ENCODE measurements around the gene KLK7.
"Not testable (repeated sequence)": the region's sequence is repeated elsewhere in the genome, so short reads cannot be mapped to it uniquely, and the experiment has no call there.

KLK7 gene

DNA sequence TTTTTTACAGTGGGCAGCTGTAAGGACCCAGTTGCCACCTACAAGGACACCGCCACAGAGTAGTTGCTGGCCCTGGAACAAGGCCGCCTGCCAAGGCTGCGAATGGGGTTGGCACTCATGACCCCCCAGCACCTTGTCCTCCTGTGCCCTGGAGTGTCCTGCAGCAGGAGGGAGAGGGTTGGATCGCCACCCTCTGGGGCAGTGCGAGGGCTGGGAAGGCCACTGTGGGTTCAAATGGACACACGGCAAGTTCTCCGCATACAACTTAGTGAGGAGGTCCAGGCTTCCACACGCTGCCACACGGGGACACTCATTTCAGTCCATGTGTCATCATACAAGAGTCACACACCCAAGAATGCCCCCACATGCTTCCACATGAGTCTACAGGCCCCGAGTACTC lies 16.7 kb upstream of the KLK7 start:
- TF ChIP-seq, protein P1, sequence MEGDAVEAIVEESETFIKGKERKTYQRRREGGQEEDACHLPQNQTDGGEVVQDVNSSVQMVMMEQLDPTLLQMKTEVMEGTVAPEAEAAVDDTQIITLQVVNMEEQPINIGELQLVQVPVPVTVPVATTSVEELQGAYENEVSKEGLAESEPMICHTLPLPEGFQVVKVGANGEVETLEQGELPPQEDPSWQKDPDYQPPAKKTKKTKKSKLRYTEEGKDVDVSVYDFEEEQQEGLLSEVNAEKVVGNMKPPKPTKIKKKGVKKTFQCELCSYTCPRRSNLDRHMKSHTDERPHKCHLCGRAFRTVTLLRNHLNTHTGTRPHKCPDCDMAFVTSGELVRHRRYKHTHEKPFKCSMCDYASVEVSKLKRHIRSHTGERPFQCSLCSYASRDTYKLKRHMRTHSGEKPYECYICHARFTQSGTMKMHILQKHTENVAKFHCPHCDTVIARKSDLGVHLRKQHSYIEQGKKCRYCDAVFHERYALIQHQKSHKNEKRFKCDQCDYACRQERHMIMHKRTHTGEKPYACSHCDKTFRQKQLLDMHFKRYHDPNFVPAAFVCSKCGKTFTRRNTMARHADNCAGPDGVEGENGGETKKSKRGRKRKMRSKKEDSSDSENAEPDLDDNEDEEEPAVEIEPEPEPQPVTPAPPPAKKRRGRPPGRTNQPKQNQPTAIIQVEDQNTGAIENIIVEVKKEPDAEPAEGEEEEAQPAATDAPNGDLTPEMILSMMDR (IDR thresholded peaks at IDR 0.05; ENCODE audit: control insufficient read depth, insufficient read depth, low read depth, low read length, missing control alignments) = no peak

DNA sequence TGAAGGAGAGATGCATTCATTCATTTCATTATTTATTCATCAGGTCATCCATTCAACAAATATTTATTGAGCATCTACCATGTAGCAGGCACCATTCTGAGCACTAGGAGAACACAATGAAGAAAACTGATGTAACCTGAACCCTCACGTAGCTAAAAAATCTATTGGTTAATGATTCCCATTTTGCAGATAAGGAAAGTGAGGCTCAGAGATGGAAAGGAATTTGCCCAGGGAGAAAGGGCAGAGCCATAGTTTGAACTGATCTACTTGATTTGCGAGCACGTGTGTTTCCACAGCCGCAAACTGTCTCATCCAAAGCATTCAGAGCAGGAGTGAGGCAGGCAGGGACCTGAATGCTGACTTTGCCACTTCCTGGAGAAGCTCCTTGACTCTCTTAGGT lies 15.0 kb upstream of the KLK7 start:
- TF ChIP-seq, protein P1 (IDR thresholded peaks at IDR 0.05; ENCODE audit: control insufficient read depth, insufficient read depth, low read depth, low read length, missing control alignments) = no peak
- DNase-seq (ENCODE audit: low read depth) = no peak
- no peak overlapping the region for H3K4me3 ChIP-seq (ENCODE audit: control insufficient read depth, low read depth, low read length)

More for the DNA sequence above, 16.7 kb upstream of the KLK7 start:
- no peak for DNase-seq (ENCODE audit: low read depth)
- no peak overlapping the region for H3K4me3 ChIP-seq (ENCODE audit: control insufficient read depth, low read depth, low read length)

DNA sequence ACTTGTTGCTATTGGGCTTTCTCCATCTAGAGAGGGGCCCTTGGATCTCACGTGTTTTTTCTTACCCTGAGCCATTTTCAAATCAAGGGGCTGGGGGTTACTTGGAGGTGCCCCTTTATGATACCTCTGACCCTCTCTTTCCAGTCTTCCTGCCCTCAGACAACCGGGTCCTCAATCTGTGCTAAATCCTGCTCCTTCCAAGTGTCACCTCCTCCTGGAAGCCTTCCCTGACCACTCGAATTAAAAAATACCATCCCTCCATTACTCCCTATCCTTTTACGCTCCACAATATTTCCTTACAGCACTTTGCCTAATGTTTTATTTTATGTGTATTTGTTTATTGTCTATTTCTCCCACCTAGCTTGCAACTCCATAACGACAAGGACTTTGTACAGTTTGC lies 14.3 kb upstream of the KLK7 start:
- no peak for DNase-seq (ENCODE audit: low read depth)
- TF ChIP-seq, protein P1 (IDR thresholded peaks at IDR 0.05; ENCODE audit: control insufficient read depth, insufficient read depth, low read depth, low read length, missing control alignments) = no peak
- H3K4me3 ChIP-seq (ENCODE audit: control insufficient read depth, low read depth, low read length) = no peak overlapping the region

DNA sequence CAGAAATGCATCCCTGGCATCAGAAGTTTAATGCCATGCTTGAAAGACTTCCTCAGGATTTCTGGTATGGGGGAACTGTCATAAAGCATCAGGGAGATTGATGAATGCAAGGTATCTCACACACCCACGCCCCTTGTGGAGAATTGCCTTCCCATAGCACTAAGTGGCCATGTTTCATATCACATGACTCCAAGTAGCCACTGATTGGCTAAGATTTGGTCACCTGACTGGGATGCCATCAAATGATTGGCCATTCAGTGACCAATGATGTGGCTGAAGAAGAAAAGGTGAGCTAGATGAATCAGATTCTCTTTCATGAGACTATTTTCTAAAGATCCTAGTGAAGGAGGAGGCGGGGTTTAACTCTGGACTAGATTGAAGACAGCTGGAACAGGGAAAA lies 10.4 kb upstream of the KLK7 start:
- H3K4me3 ChIP-seq (ENCODE audit: control insufficient read depth, low read depth, low read length) = no peak overlapping the region
- TF ChIP-seq, protein P1 (IDR thresholded peaks at IDR 0.05; ENCODE audit: control insufficient read depth, insufficient read depth, low read depth, low read length, missing control alignments) = no peak
- DNase-seq (ENCODE audit: low read depth) = no peak

DNA sequence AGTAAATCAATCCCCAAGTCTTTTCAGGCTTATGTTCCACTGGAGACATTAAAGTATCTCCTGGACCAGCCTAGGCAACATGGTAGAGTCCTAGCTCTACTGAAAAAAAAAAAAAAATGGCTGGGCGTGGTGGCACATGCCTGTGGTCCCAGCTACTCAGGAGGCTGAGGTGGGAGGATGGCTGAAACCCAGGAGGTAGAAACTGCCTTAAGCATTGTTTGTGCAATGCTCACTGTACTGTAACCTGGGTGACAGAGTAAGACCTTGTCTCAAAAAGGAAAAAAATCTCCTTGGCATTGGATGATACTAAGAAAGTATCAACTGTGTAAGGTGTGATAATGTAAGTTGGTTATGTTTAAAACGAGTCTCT lies 8.9 kb upstream of the KLK7 start:
- TF ChIP-seq, protein P1 (IDR thresholded peaks at IDR 0.05; ENCODE audit: control insufficient read depth, insufficient read depth, low read depth, low read length, missing control alignments) = no peak
- H3K4me3 ChIP-seq (ENCODE audit: control insufficient read depth, low read depth, low read length) = no peak overlapping the region

DNA sequence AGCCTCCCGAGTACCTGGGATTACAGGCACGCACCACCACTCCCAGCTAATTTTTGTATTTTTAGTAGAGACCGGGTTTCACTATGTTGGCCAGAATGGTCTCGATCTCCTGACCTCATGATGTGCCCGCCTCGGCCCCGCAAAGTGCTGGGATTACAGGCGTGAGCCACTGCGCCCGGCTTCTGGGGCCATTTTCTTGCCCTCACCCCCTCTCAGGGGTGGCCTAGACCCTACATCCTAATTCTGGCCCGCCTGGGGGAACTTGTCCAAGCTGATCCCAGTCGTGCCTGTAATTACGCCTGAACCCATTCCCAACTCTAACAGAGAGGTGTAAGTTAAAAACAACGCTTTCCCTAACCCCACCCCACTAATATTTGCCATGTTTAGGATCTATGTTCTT lies 699 bp upstream of the KLK7 start:
- not testable (repeated sequence) for DNase-seq (ENCODE audit: low read depth); H3K4me3 ChIP-seq (ENCODE audit: control insufficient read depth, low read depth, low read length)

More for the DNA sequence above, 8.9 kb upstream of the KLK7 start:
- DNase-seq (ENCODE audit: low read depth) = no peak

DNA sequence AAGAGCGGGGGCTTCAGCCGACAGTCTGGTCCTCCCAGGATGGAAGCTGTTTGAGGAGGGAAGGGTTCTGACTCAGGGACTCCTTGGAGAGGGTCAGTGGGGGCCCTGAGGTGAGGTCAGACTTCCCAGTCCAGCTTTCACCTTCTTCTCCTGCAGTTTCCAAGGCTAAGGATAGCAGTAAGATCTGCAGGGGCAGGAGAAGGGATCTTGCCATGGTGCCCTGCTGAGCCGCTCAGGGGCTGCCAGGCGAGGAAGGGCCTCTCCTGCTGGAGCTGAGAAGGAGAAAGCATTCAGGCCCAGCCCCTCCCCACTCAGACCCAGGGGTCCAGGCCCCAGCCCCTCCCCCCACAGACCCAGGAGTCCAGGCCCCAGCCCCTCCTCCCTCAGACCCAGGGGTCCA lies 1.5 kb downstream of the KLK7 start:
- no peak for DNase-seq (ENCODE audit: low read depth)
- no peak overlapping the region for H3K4me3 ChIP-seq (ENCODE audit: control insufficient read depth, low read depth, low read length)
- TF ChIP-seq, protein P1 (IDR thresholded peaks at IDR 0.05; ENCODE audit: control insufficient read depth, insufficient read depth, low read depth, low read length, missing control alignments) = no peak

All from AG09309 (cell line).